ENCODE results near the gene SLC25A27.

The SLC25A27 gene

GRCh38 chr6:46720401-46720800 is 67.6 kb downstream of the SLC25A27 start:
- no peak for DNase-seq
